ENCODE measurements around the gene BEGAIN.

Gene BEGAIN

DNA sequence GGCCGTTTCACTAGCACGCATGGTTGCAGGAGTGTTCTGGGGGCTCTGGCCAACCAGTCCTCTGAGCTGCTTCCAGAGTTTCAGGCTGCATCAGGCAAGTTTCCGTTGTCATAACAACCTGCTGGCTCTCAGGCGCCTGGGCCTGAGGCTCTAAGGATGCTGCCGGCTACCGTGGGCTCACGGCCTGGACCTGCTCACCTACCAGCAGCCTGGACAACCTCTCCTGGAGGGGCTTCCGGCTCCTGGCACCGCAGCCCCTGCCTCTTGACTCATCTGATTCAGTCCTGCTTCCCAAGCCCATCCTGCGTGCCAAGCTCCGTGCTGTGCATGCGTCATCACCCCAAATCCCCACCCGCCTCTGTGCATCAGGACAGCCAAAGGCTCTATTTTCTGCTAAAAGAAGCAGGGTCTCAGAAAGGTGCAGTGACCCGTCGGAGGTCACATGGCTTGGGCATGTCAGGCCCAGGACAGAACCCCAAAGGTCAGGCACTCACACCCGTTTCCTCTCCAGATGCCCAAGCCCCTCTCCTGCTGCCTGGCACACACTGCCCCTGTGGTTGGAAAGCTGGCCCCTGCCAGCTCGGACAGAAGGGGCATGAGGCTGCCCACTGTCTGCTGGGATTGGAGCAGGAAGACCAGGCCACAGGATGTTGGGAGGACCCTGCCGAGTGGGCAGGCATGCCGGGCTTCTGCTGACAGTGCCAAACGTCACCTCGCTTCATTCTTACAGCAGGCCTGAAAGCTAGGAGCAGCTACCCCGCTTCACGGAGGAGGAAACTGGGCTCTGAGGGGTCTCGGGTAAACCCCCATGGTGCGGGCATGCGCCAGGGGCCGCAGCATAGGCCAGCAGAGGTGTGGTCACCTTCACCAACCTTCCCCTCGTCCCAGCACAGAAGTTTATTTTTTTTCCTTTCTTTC, 5.7 kb downstream of the BEGAIN start:
- no peak for DNase-seq (ENCODE audit: low spot score)

DNA sequence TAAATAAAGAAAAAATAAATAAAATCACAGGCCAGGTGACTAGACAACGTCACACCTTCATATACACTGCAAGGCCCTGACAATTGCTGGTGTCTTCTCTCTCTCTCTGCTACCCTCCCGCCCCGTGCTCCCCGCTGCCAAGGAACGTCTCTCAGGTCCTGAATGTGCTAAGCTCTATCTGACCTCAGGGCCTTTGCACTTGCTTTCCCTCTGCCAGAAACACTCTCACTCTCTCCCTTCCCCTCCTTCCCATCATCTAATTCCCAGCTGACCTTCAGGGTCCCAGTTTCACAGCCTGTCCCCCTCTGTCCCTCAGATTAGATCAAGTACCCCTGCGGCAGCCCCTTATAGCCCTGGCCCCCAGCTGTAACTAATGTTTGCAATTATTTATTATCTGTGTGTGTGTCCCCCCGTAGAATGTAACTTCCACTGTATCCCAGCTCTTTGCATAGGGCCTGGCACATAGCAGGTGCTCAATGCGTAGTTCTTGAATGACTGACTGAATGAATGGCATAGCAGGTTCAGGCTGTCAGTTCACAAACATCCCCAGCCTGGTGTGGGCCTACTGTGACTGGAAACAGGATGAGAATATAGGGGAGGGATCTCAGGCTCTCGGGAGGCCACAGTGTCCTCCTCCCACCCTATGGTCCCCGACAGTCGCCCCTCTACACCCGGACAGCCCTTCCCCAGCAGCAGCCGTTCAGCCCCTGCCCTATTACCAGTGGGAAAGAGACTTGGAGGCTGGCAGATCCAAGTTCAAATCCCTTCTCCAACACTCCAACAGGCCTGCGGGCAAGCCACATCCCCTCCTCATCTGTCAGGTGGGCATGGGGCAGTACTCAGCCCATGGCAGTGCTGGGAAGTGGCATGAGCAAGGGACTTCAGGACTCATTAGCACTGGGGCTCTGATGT, 6.6 kb downstream of the BEGAIN start:
- no peak for DNase-seq (ENCODE audit: low spot score)

DNA sequence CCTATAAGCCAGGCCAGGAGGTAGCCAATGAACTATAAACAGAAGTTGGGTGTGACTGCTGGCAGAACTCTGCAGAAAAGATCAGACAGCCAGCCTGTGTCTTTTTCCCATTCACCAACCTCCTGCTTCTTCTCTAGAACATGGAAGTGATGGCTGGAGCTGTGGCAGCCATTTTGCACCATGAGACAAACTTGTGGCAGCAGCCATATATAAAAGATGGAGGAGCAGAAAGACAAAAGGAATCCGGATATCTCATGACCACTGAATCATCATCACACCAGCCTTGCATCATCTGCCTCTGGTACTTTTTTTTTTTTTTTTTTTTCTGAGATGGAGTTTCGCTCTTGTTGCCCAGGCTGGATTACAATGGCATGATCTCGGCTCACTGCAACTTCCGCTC, 8.7 kb downstream of the BEGAIN start:
- DNase-seq (ENCODE audit: low spot score): peak; percentile 8

- no peak for DNase-seq (ENCODE audit: low spot score)
Measured at GRCh38 chr14:100577986-100578431, 9.2 kb downstream of the BEGAIN start.

GRCh38 chr14:100577321-100577985, 9.8 kb downstream of the BEGAIN start:
- DNase-seq (ENCODE audit: low spot score): no peak

GRCh38 chr14:100576091-100577085, 10.8 kb downstream of the BEGAIN start:
- no peak for DNase-seq (ENCODE audit: low spot score)

DNA sequence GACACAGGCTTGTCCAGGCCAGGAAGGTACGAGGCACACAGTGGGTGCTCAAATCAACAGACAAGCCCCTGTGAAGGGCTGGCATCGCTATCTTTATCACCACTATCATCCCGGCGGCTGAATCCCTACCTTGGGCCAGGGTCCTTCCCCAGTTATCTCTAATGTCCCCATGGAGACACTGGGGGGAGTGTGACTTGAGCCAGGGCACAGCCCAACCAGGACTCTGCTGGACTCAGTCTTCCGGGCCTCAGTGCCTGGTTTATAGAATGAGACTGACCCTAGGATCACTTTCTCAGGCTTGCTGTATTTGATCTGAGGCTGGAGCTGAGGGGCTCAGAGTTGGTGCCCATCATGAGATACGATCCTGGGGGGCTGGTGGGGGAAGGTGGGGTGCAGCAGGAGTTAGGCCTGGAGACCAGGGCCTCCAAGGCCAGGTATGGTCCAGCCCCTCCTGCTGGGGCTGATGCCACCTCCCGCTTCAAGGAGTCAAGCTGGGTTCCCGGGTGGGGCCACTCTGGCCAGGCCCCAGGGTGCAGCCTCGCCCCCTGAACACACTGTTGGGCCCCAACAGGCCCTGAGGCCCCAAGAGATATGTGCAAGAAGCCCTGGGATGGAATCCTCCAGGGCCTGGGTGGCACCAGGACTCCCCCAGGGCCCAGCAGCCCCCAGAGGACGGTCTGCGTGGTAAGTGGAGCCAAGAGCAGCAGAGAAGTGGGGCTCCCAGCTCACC, 11.8 kb downstream of the BEGAIN start:
- no peak for DNase-seq (ENCODE audit: low spot score)

DNA sequence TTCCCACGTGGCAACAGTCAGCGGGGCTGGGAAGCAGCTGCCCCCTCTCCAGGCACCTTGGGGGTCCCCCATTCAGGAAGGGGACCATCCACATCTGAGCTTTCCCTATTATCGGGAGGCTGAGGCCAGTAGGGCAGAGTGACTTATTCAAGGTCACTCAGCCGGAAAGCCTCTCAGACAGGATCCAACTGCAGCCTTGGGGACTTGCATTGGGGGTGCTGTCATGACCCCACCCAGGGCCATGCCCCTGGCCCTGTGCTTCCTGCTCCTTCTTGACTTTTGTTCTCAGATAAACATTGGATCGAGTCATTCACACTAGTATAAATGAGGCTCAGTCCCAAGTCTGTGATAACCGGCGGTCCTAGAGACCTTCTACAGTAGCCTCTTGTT, 12.6 kb downstream of the BEGAIN start:
- no peak for DNase-seq (ENCODE audit: low spot score)

- no peak for DNase-seq (ENCODE audit: low spot score)
Measured at GRCh38 chr14:100573757-100574641, 13.2 kb downstream of the BEGAIN start.

- no peak for DNase-seq (ENCODE audit: low spot score)
Measured at GRCh38 chr14:100573002-100573756, 14.0 kb downstream of the BEGAIN start.

- no peak for DNase-seq (ENCODE audit: low spot score)
Measured at GRCh38 chr14:100572543-100572942, 14.7 kb downstream of the BEGAIN start.

- DNase-seq (ENCODE audit: low spot score): no peak
Measured at GRCh38 chr14:100571837-100572236, 15.4 kb downstream of the BEGAIN start.

GRCh38 chr14:100570726-100571454, 16.3 kb downstream of the BEGAIN start:
- no peak for DNase-seq (ENCODE audit: low spot score)

DNA sequence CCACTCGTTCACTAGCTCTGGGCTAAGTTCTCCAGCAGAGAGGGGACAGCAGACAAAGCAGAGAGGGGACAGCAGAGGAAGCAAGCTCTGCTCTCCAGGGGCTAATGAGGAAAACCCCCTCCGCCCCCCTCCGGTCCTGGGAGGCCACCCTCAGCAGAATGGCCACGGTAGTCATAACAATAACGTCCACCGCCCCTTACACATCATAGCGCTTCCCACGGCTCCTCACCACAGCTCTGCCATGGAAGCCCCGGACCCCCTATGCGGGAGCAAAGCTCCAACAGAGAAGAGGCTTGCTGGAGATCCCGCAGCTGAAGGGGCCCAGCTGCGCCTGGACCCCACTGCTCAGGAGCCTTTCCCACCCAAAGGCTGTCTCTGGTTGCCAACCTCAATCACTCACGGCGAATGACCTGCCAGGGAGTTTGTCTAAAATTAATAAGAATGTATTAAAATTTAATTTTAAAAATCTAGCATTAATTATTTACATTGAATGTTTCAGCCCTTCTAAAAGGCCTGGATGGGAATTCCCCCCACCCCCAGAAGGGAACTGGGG, 17.4 kb downstream of the BEGAIN start:
- DNase-seq (ENCODE audit: low spot score): no peak

DNA sequence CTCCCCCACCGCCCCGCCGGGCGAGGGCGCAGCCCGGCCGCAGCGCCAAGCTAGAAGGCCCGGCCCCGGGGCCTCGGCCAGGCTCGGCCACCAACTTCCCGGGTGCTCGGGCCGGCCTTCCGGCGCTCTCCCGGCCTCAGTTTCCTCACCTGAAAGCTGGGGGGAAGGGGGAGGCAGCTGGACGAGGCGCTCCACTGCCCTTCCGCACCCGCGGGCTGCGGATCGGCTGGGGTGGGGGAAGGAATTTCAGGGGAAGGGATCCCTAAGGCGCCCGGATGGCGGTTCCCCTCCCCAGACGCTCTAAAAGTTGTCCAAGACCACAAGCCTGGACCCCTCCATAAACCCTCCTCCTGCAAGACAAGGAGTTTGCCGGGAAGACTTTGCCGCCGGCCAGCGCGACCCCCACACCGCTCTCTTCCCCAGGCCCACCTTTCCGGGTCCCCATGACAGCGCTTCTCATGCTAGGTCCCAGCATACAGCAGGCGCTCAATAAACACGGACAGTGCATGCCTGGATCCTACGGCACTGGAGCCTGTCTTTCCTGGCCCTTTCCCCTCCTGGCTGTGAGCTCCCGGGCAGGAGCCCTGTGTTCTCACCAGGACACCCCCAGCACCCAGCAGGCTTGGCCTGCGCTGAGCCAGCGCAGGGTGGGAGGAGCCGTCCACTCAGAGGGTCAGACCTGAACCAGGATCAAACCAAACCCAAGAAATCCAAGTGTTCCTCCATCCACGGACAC, 18.1 kb downstream of the BEGAIN start:
- no peak for DNase-seq (ENCODE audit: low spot score)

DNA sequence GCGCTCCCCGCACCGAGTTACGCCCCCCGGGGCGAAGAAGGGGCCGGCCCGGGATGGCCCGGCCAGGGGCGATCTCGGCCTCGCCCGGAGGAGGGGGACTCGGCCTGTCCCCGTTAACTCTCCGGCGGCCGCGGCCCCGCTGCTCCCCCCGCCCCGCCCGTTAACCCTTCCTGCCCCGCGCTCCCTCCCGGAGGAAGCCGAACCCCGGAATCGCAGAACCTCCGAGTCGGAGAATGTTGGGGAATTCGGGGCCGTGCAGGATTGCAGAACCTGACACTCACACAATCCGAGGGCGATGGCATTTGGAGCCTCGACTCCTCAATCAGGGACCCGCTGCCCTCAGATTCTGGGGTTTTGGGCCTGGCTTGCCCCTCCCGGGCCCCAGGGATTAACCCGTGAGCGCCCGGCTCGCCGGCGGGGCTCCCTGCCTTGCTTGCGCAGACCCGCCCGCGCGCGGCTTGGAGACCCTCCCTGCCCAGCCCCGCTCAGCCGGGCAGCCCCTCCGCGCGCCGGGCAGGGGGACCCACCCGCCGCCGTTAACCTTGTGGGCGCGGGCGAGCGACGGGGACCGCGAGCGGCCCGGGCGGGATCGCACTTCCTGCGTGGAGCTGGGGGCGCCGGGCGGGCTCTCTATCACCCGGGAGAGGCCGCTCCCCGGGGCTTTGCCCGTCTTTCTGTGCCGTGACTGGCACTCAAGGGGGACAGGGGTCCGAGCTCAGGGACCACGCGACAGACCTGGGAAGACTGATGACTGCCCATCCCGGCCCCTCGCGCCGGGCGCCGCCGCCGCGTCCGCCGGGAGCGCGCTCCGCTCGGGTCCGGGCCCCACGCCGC, 18.8 kb downstream of the BEGAIN start:
- DNase-seq (ENCODE audit: low spot score): no peak
